Measurements from ENCODE around the gene SLC26A5.
"Not testable (repeated sequence)": the region's sequence is repeated elsewhere in the genome, so short reads cannot be mapped to it uniquely, and the experiment has no call there.

Gene SLC26A5

GRCh38 chr7:103446049-103446520, at the start of gene SLC26A5:
Gene SLC26A5, minus strand, starts transcription at chr7:103446207. Its CDS starts 24,693 bp downstream, at chr7:103421514.
- no peaks in the 10 kb centered on the region for H3K36me3 ChIP-seq (ENCODE audit: control insufficient read depth, low read length)
- H3K4me1 ChIP-seq (ENCODE audit: control insufficient read depth, low read length) = peaks cover 15% of the 10 kb centered on the region
- H3K27ac ChIP-seq (ENCODE audit: low read depth, low read length) = no peak within 1 kb of the TSS
- no peaks in the 10 kb centered on the region for H3K9me2 ChIP-seq (replicated peaks; ENCODE audit: control insufficient read depth, low read length)
- peak within 1 kb of the TSS; percentile 47 for H3K4me2 ChIP-seq (ENCODE audit: low read length)
- H3F3A ChIP-seq (ENCODE audit: control insufficient read depth, insufficient read depth) = no peaks in the 10 kb centered on the region
- TF ChIP-seq CTCF (IDR thresholded peaks at IDR 0.05; ENCODE audit: low read depth, low read length, poor library complexity, severe bottlenecking) = no peak
- peak; percentile 96 for TF ChIP-seq EZH2phosphoT487 (IDR thresholded peaks at IDR 0.05; ENCODE audit: borderline replicate concordance, low read length)
- no peaks in the 10 kb centered on the region for H4K20me1 ChIP-seq (ENCODE audit: control insufficient read depth, insufficient read depth, low read depth, low read length)
- H3K9me3 ChIP-seq (ENCODE audit: control insufficient read depth, insufficient read depth, low read length) = no peaks in the 10 kb centered on the region
- H3K79me2 ChIP-seq (ENCODE audit: control insufficient read depth, low read length) = no peaks in the 10 kb centered on the region
- H3K27me3 ChIP-seq (ENCODE audit: control insufficient read depth, low read length) = peaks cover 56% of the 10 kb centered on the region
- H3K4me3 ChIP-seq (ENCODE audit: low read length) = peak within 1 kb of the TSS; percentile 43

GRCh38 chr7:103487419-103487818, 41.4 kb upstream of the SLC26A5 start:
- no peaks in the 10 kb centered on the region for H3F3A ChIP-seq (ENCODE audit: control insufficient read depth, insufficient read depth)
- no peaks in the 10 kb centered on the region for H3K9me2 ChIP-seq (replicated peaks; ENCODE audit: control insufficient read depth, low read length)
- TF ChIP-seq CTCF (IDR thresholded peaks at IDR 0.05; ENCODE audit: low read depth, low read length, poor library complexity, severe bottlenecking) (no peak), EZH2phosphoT487 (IDR thresholded peaks at IDR 0.05; ENCODE audit: borderline replicate concordance, low read length) (no peak)
- H3K27me3 ChIP-seq (ENCODE audit: control insufficient read depth, low read length) = no peaks in the 10 kb centered on the region; the same call in none of the 2 replicates
- H3K9me3 ChIP-seq (ENCODE audit: control insufficient read depth, insufficient read depth, low read length) = no peaks in the 10 kb centered on the region
- H3K27ac ChIP-seq (ENCODE audit: low read depth, low read length) = no peak overlapping the region
- no peak overlapping the region for H3K4me2 ChIP-seq (ENCODE audit: low read length)
- no peaks in the 10 kb centered on the region for H3K36me3 ChIP-seq (ENCODE audit: control insufficient read depth, low read length)
- no peak overlapping the region for H3K4me3 ChIP-seq (ENCODE audit: low read length)
- no peaks in the 10 kb centered on the region for H4K20me1 ChIP-seq (ENCODE audit: control insufficient read depth, insufficient read depth, low read depth, low read length)
- H3K4me1 ChIP-seq (ENCODE audit: control insufficient read depth, low read length) = no peaks in the 10 kb centered on the region
- H3K79me2 ChIP-seq (ENCODE audit: control insufficient read depth, low read length) = no peaks in the 10 kb centered on the region

GRCh38 chr7:103486873-103487272, 40.9 kb upstream of the SLC26A5 start:
- not testable (repeated sequence) for H3K27ac ChIP-seq (ENCODE audit: low read depth, low read length); H3K4me2 ChIP-seq (ENCODE audit: low read length); H3K9me3 ChIP-seq (ENCODE audit: control insufficient read depth, insufficient read depth, low read length); H3K9me2 ChIP-seq (replicated peaks; ENCODE audit: control insufficient read depth, low read length); H3K79me2 ChIP-seq (ENCODE audit: control insufficient read depth, low read length); H3K36me3 ChIP-seq (ENCODE audit: control insufficient read depth, low read length); H4K20me1 ChIP-seq (ENCODE audit: control insufficient read depth, insufficient read depth, low read depth, low read length); H3K27me3 ChIP-seq (ENCODE audit: control insufficient read depth, low read length); H3K4me3 ChIP-seq (ENCODE audit: low read length); H3F3A ChIP-seq (ENCODE audit: control insufficient read depth, insufficient read depth); H3K4me1 ChIP-seq (ENCODE audit: control insufficient read depth, low read length)

- H3K9me3 ChIP-seq (ENCODE audit: control insufficient read depth, insufficient read depth, low read length) = no peaks in the 10 kb centered on the region
- no peak overlapping the region for H3K4me2 ChIP-seq (ENCODE audit: low read length)
- H4K20me1 ChIP-seq (ENCODE audit: control insufficient read depth, insufficient read depth, low read depth, low read length) = no peaks in the 10 kb centered on the region
- H3K79me2 ChIP-seq (ENCODE audit: control insufficient read depth, low read length) = no peaks in the 10 kb centered on the region
- H3K4me1 ChIP-seq (ENCODE audit: control insufficient read depth, low read length) = no peaks in the 10 kb centered on the region
- H3K36me3 ChIP-seq (ENCODE audit: control insufficient read depth, low read length) = no peaks in the 10 kb centered on the region
- 0 out of 2 replicates have a peak, but pooled peaks cover 4% of the 10 kb centered on the region for H3K27me3 ChIP-seq (ENCODE audit: control insufficient read depth, low read length)
- H3K4me3 ChIP-seq (ENCODE audit: low read length) = no peak overlapping the region
- no peaks in the 10 kb centered on the region for H3K9me2 ChIP-seq (replicated peaks; ENCODE audit: control insufficient read depth, low read length)
- TF ChIP-seq EZH2phosphoT487 (IDR thresholded peaks at IDR 0.05; ENCODE audit: borderline replicate concordance, low read length) (no peak), CTCF (IDR thresholded peaks at IDR 0.05; ENCODE audit: low read depth, low read length, poor library complexity, severe bottlenecking) (no peak)
- no peak overlapping the region for H3K27ac ChIP-seq (ENCODE audit: low read depth, low read length)
- no peaks in the 10 kb centered on the region for H3F3A ChIP-seq (ENCODE audit: control insufficient read depth, insufficient read depth)
Observed at GRCh38 chr7:103480771-103481170, 34.8 kb upstream of the SLC26A5 start.

All from DOHH2 (cell line).